Activated T-cell treated with anti-CD3 and anti-CD28 coated beads for 48 hours (primary cell): ENCODE measurements around the gene SLC5A2.

Experiments
- DNase-seq: peaks from one replicate; pipeline ENCODE4 v3.0.0-alpha.2; 2020; ENCODE audit warnings: low read depth

The SLC5A2 gene

GRCh38 chr16:31459687-31460581 lies 23.0 kb upstream of the SLC5A2 start:
- peak; percentile 100 for DNase-seq

DNA sequence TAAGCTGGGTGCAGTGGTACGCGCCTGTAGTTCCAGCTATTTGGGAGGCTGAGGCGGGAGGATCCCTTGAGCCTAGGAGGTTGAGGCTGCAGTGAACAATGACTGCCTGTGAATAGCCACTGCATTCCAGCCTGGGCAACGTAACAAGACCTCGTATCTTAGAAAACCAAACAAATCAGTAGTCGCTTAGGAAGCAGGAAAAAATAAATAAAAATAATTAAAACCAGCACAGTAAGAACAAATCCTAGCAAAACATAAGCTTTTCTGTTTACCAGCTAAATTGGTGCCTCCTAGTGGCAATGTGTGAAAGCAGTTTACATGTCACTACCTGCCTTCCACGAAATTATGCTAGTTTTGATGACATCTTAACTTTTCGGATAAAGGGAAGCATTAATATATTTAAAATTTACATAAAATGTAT lies 22.3 kb upstream of the SLC5A2 start:
- DNase-seq = no peak

DNA sequence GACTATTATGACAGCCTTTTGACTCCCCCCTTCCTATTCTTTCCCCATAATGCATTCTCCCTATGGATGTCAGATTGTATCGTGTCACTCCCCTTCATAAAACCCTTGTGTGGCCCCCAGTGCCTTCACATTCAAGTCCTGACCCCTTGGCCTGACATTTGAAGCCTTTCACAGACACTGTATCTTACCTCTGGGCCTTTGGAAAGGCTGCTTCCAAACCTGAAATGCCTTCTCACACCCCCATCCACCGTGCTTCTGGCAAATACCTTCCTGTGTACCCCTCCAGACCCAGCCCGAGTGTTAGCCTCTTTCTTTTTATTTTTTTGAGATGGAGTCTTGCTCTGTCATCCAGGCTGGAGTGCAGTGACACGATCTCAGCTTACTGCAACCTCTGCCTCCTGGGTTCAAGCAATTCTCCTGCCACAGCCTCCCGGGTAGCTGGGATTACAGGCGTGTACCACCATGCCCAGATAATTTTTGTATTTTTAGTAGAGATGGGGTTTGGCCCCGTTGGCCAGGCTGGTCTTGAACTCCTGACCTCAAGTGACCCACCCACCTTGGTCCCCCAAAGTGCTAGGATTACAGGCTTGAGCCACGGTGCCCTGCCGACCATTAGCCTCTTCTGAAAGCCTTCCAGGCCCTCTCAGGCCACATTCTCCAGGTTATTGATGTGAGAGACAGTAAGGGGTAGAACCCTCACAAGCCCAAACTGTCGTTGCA lies 21.6 kb upstream of the SLC5A2 start:
- DNase-seq = no peak

GRCh38 chr16:31461921-31462804 lies 20.8 kb upstream of the SLC5A2 start:
- no peak for DNase-seq

GRCh38 chr16:31464348-31464769 lies 18.6 kb upstream of the SLC5A2 start:
- no peak for DNase-seq

GRCh38 chr16:31464781-31465260 lies 18.1 kb upstream of the SLC5A2 start:
- DNase-seq = no peak

DNA sequence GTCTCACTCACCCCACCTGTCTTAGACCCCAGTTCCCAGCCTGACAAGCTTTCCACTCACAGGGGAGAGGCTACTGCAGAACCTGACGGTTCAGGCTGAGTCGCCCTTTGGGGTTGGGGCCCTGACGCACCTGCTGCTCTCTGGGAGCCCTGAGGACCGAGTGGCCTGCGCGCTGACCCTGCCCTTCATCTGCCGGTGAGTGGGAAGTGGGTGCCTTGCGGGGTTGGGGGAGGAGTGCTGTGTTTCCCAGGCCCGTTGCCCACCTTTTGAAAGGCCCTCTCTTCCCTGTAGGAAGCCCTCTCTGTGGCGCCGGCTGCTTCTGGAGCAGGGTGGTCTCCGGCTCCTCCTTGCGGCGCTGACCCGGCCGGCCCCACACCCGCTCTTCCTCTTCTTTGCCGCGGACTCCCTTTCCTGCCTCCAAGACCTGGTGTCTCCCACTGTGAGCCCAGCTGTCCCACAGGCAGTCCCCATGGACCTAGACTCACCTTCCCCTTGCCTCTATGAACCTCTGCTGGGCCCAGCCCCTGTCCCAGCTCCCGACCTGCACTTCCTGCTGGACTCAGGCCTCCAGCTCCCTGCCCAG lies 17.0 kb upstream of the SLC5A2 start:
- DNase-seq = no peak

DNA sequence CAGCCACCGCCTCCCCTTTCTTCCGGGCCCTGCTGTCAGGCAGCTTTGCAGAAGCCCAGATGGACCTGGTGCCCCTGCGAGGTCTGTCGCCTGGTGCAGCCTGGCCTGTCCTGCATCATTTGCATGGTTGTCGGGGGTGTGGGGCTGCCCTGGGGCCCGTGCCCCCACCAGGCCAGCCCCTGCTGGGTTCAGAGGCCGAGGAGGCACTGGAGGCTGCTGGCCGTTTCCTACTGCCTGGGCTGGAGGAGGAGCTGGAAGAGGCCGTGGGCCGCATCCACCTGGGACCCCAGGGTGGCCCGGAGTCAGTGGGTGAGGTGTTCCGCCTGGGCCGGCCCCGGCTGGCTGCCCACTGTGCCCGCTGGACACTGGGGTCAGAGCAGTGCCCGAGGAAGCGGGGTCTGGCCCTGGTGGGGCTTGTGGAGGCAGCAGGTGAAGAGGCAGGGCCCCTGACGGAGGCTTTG lies 16.5 kb upstream of the SLC5A2 start:
- DNase-seq = no peak

DNA sequence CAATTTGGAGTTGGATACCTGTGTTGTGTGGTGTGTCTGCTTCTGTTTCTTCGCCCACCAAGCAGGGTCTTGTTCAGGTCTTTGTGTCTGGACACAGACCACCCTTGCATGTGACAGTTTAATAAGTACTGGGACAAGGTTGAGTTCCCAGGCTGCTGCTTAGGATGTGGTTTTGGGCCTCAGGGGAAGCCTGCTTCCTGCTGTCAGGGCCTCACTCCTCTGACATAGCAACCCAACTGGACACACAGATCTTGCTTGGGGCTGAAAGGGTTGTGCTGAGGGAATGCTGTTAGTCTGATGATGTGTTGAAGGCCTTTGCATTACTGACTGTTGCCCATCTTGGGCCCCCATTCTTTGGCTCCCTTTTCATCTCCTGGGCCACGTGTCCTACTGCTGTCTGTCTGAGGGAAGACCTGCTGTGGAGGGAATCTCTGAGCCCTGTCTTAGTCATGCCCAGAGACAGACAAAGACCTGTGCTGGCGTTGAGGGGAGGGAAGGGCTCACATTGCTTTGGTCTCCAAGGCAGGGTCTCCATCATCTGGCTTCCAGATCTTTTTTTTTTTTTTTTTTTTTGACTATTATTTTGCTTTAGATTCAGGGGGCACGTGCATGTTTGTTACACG lies 15.7 kb upstream of the SLC5A2 start:
- no peak for DNase-seq

- no peak for DNase-seq
Measured at GRCh38 chr16:31467858-31468257, 15.1 kb upstream of the SLC5A2 start.

GRCh38 chr16:31470615-31471014 lies 12.3 kb upstream of the SLC5A2 start:
- no peak for DNase-seq

DNA sequence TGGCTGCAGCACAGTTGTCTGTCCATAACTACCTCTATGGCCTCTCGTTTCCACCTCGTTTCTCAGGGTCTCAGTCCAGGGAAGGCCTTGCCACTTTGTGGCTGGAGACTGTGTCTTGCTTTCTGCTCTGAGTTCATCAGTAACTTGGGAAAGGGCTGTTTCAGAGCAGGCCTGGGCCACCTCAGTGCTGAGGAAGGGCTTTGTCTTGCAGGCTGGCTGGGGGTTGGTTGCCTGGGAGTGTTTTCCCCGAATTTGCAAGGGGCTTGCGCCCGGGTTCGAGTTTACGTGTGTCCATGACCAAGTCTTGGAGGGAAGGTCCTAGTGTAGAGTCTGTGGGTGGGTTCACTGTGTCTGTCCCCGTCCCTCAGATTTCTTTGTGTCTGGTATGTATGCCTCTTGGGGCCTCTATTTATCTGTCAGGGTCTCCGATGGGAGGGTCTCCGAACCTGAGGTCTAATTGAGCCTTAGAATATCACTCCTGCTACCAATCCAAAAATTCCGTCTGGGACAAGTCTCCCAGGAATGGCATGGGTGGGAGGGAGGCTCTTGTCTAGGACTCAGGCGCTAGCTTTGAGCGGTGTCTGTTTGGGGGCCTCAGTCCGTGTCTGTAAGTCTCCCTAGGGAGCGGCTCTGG lies 11.6 kb upstream of the SLC5A2 start:
- DNase-seq = no peak

DNA sequence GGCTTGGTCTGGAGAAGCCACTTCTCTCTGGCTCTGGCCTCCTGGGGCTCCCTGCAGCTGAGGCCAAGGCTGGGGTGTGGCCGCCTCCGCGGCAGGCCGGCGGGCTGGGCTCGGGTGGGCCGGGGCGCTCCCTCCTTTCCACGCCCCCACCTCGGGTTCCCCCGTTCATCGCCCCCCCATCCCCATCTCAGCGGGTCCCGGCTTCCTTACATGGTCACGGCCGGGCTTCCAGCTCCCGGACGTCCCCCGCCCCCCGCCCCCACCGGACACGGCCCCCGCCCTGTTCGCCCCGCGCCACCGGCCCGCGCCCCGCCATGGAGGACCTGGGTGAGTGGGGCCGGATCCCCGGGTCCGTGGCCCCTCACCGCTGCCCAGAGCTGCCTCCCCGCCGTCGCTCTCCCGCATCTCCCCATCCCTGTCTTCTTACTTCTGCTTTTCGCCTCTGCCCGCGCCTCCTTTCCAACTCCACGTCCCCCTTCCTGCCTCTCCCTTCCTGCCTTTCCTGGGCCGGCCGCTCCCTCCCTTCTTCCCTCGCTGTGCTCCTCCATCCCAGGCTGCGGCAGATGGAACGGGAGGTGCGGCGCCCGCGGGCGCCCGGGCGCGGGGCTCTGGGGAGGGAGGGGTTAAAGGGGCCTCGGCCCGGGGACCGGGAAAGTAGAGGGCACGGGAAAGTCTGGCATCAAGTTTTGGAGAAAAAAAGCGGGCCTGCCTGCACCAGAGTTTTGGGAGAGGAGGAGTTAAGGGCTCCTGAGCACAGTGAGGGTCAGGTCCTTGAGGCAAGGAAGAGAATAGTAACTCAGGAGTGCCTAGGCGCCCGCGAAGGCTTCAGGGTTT lies 10.8 kb upstream of the SLC5A2 start, which contains the start of gene TGFB1I1:
Gene TGFB1I1 (plus strand): TSS at position 278 of the 834 bp plus-strand sequence. CDS start 37 bp downstream, at position 315.
- no peak for DNase-seq

DNA sequence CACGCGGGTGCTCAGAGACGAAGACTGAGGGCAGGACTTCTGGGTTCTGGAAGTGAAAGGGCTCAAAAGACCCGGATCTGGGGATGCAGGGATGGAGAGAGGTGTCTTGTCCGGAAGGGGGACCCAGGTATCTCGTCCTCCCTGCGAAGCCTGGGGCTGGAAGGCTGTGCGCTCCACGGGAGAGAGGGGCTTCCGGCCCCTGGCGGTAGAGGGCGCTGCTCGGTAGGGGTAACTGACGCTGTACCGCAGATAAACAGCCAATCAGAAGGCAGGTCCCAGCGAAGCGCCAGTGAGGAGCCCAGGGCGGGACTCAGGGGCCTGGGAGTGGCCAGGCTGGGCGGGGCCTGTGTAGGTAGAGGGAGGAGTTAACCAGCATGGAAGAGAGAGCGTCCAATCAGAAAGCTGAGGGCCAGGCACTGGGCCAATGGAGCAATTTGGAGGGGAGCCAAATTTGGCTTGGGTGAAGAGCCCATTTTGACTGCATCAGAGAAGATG lies 10.2 kb upstream of the SLC5A2 start:
- peak; percentile 48 for DNase-seq

DNA sequence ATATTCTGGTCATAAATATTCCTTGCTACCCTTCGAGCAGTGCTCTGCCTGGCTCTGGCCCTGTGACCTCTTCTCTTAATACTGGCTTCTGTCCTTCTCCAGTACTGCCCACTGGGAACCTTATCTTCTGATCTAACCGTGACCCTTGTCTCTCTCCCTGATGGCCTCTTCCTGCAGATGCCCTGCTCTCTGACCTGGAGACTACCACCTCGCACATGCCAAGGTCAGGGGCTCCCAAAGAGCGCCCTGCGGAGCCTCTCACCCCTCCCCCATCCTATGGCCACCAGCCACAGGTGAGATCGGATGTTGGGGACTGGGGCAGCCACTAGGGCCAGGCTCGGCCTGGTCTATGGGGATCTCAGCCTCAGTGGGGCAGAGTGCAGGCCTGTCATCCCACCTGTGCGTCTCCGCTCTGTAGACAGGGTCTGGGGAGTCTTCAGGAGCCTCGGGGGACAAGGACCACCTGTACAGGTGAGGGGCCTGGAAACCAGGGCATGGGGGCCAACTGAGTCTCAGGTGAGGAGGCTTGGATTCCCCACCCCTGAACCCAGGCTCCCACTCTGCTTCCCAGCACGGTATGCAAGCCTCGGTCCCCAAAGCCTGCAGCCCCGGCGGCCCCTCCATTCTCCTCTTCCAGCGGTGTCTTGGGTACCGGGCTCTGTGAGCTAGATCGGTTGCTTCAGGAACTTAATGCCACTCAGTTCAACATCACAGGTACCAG lies 9.5 kb upstream of the SLC5A2 start:
- DNase-seq = no peak

GRCh38 chr16:31474173-31474714 lies 8.7 kb upstream of the SLC5A2 start:
- DNase-seq = no peak

GRCh38 chr16:31474773-31475738 lies 7.9 kb upstream of the SLC5A2 start:
- DNase-seq = no peak
